ENCODE results near the gene C9orf50.
"Not testable (repeated sequence)": the region's sequence is repeated elsewhere in the genome, so short reads cannot be mapped to it uniquely, and the experiment has no call there.

C9orf50 gene

DNA sequence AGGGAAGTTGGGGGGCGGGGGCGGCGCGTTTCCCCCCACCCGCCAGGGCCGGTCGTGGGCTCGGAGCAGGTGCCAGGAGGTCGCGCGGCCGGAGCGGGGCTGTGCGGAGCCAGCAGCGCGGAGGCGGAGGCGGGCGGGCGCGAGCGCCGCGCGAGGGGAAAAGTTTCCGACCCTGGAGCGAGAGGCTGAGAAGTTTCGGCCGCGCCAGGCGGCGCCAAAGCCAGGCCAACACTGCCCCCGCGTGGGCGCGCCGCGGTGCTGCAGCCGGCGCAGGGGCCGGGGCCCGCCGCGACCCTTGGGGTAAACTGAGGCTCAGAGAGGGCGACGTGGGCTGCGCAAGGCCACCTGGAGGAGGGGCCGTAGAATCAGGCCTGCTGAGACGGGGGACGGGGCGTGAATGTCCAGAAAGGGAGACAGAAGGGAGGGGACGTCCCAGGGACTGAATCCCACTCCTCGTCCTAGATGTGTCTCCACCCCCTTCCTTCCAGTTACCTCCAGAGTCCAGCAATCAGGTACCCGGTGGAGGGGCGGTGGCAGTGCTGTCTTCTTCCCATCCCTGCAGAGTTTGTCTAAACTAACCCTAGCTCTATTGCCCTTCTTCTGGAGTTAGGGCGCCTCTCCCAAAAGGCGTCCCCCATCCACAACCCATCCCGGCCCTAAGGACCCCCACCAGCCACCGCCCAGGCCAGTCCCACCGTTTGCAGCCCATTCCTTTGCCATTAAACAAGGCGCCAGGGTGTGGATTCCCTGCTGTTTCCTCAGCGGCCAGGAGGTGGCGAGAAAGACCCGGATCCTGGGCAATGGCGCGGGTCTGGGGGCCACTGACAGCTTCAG is 10.2 kb downstream of the C9orf50 start:
- peak; percentile 90 for DNase-seq (ENCODE audit: low spot score)

DNA sequence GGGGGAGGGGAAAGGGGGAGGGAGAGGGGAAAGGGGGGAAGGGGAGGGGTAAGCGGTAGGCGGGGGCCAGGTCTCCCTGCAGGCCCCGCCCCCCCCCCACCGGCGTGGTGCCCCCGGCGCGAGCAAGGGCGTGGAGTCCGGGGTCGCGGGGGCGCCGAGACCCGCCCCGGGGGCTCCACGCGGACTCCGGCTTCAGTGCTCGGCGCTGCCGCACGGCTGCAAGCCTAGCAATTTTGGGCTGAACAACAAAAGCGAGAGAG is 10.8 kb downstream of the C9orf50 start:
- no peak for DNase-seq (ENCODE audit: low spot score)

DNA sequence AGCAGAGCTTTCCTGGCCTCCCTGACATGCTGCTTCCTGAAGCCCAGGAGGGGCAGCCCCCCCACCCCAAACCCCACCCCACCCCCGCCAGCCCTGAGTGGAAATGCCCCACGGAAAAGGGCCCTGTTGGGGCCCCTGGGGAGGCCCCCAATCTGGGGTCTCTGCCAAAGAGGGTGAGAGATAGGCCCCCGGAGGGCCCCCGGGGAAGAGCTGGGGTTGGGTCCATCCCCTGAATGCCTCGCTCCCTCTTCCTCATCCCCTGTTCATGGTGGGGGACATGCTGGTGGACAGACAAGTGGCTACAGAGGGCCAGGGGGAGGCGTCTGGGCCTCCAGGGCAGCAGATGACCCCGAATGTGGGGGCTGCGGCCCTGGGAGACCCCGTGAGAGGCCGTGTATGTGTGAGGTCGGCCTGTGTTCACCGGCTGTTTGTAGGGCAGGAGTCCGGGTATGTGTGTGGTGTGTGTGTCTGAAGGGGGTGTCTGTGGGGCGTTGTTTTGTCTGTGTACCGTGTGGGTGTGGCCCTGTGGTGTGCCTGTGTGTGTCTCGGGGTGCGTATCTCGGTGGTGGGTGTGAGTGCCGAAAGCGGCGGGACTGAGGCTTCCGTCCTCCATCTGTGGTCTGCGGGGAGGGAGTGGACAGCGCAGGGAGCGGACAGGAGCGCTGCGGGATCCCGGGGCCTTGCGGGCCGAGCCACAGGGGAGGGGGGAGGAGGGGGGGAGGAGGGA is 11.3 kb downstream of the C9orf50 start:
- no peak for DNase-seq (ENCODE audit: low spot score)

DNA sequence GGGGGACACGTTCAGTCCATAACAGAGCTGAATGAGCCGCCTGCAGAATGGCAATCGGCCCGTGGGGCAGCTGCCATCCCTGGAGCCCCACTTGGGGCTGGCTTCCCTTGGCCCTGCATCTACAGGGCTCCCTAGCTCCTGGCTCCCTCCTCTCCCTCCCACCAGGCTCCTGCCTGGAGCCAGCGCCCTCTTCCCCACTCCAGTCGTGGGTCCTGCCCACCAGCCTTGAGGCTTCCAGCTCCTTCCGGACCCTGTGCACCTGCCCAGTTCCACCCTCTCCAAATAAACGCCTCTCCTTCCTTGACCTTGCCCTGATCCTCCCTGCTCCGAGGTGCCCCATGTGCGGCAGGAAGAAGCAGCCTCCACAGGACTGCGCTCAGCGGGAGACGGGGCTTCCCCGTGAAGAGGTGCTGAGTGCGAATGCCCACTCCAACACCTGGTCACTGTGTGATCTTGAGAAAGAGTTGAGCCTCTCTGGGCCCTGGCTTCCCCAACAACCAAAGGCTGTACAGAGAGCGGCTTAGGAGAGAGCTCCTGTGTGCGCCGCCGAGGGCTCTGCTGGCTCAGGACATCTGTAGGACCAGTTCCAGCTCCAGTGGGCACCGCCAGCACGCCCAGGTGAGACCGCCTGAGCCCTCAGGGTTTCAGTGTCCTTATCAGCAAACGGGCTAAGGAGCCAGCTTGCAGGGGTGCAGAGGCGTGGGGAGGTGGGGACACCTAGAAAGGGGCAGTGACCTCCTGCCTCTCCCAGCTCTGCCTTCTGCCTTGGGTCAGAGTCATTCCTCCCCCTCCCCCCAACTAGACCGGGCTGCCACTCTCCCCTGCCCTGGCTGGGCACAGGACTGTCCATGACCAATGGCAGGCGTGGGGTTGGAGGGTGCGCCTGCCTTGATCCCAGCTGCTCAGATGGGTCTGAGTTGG is 12.1 kb downstream of the C9orf50 start:
- no peak for DNase-seq (ENCODE audit: low spot score)

DNA sequence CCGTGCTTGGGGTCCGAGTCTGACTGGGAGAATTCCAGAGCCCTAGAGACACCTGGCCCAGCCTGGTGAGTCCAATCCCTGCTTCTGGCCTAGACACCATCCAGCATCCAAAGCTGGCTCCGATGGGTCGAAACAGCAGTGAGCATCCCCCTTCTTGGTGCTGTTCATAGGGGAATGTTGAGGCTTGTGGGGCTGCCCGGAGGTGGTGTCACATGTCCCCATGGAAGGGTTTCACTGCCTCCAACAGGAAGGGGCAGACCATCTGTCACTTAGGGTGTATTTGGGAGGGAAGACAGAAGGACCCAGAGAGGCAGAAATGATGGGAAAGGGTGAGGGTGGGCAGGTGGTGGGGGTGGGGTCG is 13.9 kb downstream of the C9orf50 start:
- DNase-seq (ENCODE audit: low spot score), result no peak

DNA sequence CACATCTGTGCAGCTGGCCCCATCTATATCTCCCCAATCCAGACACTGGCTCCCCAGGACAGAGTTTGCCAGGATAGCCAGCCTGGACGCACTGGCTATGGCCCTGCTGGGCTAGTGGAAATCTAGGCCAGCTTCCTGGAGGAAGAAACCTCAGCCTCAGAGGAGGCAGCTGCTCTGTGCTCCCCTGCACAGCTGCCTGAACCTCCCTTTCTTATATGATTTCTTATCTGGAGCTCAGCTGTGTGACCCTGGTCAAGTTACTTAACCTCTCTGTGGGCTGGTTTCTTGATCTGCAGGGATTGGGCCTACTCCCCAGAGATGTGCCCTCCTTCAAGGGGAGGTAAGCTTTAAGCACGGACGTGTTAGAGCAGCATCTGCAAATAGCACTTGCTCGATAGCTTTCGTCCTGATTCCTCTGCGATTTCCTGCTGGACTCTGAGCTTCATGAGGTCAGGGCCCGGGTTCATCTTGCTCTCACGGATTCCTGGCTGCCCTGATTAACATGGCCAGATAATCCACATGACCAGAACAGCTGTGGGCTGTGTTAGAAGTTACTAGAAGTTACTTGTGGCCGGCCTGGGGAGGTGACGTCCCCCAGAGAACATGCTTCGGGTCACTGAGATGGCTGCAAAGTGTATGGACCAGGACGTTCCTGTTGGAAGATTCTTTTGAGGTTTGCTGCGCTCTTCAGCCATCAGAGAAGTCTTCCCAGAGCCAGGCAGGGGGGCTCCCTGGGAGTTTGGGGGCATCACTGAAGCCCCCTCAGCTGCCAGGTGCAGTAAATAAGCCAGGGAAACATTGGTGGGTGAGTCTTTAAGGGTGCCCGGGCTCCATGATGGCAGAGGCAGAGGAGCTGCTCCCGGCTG is 14.5 kb downstream of the C9orf50 start:
- DNase-seq (ENCODE audit: low spot score), result no peak

DNA sequence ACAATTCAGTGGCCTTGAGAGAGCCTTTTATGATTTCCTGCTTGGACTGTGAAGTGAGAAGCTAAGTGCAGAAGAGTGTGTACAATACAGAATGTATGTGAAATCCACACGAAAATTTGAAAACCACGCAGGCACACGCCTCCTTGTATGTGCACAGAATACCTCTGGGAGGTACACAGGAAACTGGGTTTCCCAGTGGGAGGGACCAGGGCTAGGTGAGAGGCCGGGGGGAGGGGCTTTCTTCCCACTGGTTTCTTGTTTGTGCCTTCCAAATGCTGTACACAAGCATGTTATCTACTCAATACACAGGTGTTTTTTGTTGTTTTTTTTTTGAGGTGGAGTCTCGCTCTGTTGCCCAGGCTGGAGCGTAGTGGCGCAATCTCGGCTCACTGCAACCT is 16.1 kb downstream of the C9orf50 start:
- DNase-seq (ENCODE audit: low spot score), result no peak

DNA sequence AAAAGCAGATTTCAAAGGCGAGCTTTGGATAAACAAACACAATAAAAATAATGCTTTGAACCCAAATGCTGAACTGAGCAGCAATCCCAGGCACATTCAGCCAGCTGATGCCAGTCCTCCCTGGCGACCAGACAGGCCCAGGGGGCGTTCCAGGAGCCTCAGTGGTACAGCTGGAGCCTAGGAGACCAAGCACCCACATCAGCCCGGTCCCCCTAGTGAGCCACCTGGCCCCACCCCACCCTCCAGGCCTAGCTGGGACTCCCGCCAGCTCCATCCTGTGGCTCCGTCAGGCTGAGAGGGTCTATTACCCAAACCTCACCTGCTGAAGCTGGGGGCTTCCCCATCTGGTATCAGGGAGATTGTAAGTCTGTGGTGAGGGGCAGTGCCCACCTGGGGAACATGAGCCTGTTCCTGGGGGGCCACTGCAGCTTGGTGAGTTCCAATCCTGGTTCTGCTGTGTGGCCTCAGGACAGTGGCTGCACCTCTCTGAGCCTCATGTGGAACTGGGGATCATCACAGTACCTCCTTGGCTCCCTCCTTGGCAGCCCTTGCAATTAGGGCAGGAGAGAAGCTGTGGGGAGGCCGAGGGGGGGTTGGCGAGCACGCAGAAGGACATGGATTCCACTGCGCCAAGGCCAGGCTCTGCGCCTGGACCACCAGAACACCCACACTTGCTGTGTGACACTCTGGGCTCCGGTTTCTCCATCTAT is 16.7 kb downstream of the C9orf50 start:
- no peak for DNase-seq (ENCODE audit: low spot score)

DNA sequence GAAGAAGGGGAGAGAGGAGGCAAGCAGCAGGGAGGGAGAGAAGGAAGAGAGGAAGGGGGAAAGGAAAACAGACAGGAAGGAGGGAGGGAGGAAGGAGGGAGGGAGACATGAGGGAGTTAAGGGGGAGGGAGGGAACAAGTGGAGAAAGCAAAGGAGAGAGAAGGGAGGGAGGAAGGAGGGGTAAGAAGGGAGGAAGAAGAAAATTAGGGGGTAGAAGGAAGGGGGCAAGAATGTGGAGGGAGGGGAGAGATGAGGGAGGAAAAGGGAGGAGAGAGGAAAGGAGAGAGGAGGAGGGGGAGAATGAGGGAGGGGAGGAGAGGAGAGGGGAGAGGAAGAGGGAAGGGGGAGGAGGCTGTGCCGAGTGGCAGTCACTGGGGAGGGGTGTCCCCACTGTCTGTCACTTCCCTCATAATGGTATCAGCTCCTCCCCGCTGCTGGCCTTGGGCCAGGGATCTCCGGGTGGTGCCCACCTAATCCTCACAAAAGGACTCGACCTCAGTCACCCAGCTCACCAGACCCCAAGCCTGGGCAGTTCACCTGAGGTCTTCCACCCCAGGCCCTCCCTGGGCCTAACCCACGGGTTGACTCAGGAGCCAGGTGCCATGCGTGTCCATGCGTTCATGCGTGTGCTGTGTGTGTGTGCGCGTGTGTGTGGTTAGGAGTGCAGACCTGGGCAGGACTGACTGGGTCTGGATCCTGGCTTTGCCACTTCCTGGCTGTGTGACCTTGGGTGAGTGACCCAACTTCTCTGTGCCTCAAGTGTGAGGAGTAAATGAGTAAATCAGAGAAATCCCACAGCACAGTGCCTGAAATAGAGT is 18.1 kb downstream of the C9orf50 start:
- DNase-seq (ENCODE audit: low spot score), result peak; percentile 58

DNA sequence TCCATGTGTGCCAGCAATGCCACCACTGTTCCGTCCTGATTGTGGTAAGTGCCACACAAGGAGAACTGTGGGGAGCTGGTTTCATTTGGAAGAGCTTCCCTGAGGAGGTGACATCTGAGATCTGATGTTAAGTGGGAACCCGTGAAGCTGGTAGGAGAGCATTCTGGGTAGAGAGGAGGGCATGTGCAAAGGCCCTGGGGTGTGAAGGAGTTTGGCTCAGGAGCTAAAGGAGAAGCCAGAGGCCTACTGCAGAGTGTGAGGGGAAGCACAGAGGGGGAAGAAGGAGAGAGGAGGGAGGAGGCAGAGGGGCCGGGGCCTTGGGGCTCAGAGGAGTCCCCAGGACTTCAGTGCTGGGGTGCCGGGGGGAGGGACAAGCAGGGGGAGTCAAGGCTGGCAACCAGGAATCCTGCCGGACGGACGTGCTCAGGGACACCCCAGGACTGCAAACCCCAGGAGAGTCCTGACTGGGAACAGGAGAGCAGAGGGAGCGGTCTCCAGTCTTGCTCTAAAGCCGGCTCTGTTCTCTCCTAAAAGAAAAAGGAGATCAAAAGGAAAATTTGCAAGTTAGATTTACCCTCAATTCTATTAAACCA is 19.7 kb downstream of the C9orf50 start:
- no peak for DNase-seq (ENCODE audit: low spot score)

DNA sequence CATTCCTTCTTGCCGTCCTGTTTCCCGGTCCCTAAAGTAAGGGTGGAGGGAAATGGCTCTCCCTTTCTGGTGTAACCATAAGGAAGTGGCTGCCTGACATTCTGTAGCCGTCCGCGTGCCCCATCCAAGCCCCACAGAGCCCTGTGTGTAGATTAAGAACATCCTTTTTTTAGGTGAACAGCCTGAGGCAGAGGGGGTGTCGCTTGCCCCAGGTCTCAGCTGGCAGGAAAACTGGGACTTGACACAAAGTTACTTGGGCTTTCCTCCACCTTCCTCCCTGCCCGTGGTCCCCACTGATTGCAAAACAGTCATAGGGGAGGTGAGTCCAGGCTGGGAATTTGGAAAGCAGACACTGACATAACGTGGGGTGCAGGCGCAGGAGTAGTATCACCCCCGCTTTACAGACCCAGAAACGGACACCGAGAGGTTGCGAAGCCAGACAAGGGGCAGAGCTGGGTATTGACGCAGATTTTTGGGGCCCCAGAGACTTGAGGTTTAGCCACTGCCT is 22.8 kb downstream of the C9orf50 start:
- no peak for DNase-seq (ENCODE audit: low spot score)

DNA sequence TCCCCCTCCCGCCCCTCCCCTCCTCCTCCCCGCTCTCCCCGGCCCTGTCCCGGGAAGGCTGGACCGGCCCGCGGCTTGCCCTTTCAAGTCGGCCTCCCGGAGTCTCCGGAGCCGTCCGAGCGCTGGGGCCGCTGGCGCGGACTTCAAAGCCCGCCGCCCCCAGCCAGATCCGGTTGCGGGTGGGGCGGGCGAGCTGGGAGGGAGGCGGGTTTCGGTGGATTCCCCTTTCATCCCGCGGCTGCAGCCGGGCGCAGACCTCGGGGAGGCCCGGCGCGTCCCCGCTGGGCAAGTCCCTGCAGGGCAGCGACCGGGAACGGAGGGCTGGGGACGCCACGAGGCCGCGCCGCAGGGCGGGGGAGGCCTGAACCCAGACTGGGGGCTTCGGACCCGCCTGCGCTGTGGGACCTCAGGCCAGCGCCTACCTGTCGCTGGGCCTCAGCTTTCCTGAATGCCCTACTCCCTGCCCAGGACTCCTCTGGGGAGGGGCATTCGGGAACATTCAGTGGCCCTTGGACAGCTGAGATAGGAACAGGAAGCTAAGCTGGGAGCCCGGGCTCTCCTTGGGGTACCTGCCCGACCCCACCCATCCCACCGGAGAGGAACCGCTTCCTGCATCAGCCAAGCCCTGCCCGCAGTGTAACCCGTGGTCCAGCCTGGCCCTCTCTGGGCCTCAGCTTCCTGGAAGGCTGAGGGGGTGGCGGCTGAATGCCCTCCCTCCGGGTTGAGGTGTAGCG is 23.4 kb downstream of the C9orf50 start:
- DNase-seq (ENCODE audit: low spot score), result no peak

DNA sequence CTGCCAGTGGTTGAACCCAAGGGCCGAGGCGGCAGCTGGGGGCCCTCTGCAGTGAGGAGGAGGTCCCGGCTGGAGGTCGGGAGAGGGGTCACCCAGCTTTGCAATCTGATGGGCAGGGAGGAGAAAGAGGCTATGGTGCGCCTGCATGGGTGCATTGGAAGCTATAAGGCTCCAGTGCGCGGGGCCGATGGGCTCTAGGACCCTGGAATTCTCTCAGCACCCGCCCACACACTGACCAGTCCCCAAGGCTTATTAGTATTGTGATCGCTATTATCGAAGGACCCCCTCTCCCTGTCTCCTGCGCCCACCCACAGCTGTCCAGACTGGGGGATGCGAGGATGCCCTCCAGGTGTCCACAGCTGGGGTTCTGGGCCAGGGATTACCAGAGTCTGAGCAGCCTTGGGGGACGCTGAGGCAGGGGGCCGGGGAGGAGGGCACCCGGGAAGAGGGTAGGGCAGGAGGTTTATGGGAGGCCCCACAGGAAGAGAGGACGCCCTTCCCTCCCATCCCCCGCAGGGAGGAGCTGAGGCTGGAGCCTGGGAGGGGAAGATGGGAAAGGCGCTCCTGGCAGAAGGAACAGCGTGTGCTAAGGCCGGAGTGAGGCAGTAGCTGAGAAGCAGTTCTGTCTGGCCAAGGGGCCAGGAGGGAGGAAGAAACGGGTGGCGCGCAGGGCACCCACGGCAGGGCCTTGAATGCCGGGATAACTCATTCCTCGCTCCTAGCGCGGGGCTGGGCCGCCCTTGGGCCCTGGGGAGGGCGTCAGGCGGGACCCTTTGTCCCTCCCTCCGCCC is 24.2 kb downstream of the C9orf50 start:
- DNase-seq (ENCODE audit: low spot score), result no peak

DNA sequence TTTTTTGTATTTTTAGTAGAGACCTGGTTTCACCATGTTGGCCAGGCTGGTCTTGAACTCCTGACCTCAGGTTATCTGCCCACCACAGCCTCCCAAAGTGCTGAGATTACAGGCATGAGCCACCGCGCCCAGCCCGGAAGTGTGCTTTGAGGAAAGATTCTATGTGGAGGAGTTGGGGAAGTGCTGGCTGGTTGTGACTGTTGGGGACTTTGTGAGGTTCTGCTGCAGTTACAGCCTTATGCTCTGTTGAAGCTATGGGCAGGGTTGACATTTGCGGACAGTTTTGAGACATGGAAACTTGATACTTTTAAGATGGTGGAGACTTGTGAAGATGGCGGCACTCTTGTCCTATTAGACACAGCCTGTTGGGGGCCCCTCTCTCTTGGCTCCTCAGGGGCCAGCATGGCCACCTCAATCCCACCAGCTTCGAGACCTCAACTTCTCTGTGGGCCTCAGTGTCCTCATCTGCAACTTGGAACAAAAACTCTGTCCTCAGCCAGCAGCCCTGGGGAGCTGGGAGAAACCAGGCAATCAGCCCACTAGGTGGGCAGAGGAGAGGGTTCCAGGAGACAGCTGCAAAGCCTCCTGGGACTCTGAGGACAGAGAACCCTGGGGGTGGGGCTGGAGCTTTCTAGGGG is 24.9 kb downstream of the C9orf50 start:
- no peak for DNase-seq (ENCODE audit: low spot score)

DNA sequence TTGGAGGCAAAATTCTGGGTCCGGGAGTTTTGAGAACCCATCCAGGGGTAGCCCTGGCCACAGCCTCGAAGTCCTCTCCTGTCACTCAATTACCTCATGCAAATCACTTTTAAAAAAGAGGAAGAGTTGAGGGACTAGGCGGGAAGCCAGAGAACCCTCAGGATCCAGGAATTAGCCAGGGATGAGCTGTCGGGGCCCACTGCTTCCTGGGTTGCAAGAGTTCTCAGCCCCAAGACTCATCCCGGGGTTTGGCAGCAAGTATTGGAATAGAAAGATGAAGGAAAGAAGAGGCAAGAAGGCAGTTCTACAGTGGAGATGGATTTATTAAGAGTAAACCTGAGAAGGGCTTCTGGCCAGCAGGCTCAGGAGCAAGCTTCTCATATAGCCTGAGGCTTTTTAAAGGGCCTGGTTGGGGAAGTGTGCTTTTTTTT is 25.6 kb downstream of the C9orf50 start:
- no peak for DNase-seq (ENCODE audit: low spot score)

DNA sequence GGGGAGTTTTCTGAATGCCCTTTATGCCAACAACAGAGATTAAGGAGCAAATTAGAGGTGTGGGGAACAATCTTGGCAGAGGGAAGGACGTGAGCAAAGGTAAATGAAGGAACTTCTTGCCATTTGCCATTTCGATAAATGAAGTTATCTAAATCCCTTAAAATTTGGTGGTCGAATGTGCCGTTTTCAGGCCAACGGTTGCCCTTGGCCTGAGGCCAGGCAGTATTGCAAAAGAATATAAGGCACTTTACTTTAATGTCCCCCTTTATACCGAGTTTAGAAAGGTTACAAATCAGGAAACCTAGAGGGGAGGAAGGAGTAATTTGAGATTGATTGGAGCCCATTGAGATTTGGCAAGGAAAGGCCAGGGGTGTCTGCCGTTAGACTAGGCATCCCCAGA is 26.3 kb downstream of the C9orf50 start:
- no peak for DNase-seq (ENCODE audit: low spot score)

DNA sequence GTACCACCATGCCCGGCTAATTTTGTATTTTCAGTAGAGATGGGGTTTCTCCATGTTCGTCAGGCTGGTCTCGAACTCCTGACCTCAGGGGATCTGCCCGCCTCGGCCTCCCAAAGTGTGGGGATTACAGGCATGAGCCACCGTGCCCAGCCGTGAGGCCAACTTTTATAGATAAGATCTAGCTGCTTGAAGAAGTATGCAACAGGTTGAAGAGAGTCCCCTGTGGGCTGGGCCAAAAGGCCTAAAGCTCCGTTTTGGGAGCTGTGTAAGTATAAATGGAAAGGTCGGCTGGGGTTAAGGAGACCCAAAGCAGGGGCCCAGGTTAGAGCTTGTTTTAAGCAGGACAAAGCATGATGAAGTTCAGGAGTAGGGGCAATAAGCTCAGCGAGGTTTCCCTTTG is 28.1 kb downstream of the C9orf50 start:
- DNase-seq (ENCODE audit: low spot score), result not testable (repeated sequence)

DNA sequence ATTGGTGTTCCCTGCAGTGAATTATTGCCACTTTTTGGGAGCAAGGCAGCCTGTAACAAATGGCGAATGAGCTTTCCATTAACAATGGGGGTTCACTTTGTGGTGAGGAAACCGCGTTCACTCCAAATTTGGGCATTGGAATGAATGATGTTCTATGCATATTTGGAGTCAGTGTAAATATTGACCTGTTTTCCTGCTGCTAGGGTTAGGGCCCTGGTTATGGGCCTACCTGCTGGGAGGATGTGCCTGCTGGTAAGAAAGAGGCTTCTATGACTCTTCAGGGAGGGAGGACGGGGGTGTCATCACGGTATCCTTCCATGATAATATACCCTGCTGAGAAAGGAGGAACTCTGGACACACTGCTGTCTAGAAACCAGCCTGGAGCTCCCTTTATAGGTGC is 29.0 kb downstream of the C9orf50 start:
- no peak for DNase-seq (ENCODE audit: low spot score)
